HG03025 (cell line): ENCODE data around the gene CEP85.
"Not testable (repeated sequence)": the region's sequence is repeated elsewhere in the genome, so short reads cannot be mapped to it uniquely, and the experiment has no call there.

Experiments used
- ATAC-seq: cut with Tn5 transposase; IDR thresholded peaks from one replicate; pipeline ENCODE4 v1.9.1; 2021; ENCODE audit warnings: mild to moderate bottlenecking, moderate library complexity; ENCODE audit not compliant: unreplicated experiment, low FRiP score

The CEP85 gene

GRCh38 chr1:26289158-26290059 lies 55.4 kb downstream of the CEP85 start:
- no peak for ATAC-seq

DNA sequence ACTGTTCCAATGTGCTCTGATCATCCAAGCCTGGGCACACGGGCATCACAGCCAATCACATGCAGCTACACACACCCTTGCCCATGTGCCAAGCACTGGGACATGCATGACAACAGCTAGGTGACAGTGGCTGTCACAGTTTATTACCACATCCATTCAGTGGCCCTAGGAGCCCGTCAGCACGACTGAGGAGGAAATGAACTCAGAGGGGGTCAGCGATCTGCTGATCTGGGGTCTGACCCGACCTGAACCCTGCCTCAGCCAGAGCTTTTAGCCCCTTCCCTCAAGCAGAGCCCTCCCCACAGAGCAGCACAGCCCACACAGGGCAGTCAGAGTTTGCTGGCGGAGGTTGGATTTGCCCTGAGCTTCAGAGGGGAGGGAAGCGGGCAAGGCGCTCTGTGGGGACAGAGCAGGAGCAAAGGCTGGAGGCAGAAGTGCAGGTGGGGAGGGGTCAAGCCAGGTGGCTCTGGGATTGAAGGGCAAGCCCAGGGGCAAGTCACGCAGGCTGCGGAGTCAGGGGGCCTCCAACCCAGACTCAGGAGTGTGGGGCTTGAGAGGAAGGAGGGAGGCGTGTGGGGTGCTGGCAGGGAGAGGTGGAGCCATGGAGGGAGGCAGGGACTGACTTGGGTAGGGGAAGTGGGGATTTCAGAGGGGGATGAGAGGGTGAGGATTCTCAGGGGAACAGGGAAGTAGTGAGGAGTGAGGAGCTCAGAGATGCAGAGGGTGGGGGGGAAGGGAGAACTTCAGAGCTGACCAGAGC lies 56.3 kb downstream of the CEP85 start:
- no peak for ATAC-seq

DNA sequence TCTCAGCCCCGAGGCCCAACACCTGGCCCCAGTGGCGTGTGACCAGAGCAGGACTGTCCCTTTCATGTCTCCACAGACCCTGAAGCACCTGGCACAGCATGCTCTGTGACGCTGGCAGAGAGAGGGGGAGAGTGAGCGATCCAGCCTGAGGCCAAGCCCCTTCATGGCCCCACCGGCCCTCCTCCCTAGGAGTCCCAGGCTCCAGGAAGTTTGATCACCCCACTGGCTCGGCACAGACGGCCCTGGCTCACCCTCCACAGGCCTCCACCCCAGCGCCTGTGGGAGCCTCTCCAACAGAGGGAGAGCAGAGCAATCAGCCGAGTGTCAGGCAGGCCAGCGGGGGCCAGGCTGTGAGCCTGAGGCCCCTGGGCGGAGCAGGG lies 56.9 kb downstream of the CEP85 start:
- no peak for ATAC-seq

GRCh38 chr1:26291433-26291832 lies 57.4 kb downstream of the CEP85 start:
- no peak for ATAC-seq

- no peak for ATAC-seq
Measured at GRCh38 chr1:26291939-26292338, 57.9 kb downstream of the CEP85 start.

- not testable (repeated sequence) for ATAC-seq
Measured at GRCh38 chr1:26292735-26293134, 58.7 kb downstream of the CEP85 start.

DNA sequence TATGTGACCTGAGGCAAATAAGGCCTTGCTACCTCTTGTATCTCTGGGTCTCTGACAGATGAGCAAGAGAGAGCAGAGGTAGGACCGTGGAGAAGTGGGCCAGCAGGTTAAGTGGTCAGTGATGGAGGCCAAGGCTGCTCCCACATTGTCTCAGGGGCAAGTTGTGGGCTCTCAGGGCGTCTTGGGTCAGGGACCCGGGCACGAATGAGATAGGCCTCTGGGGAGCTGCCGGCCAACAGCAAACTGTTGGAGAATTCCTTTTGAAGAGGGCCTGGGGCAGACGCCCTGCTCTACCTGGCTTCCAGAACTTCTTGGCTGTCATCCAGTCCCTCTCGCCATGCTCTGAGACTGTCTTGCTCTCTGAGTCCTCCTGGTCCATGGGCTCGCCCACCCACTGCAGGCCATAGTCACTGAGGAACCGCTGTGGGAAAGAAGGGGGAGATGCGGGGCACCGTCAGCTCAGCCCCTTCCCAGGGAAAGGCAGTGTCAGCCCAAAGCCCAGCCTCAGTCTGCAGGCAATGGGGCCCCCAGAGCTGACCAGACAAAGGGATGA lies 60.0 kb downstream of the CEP85 start:
- no peak for ATAC-seq

DNA sequence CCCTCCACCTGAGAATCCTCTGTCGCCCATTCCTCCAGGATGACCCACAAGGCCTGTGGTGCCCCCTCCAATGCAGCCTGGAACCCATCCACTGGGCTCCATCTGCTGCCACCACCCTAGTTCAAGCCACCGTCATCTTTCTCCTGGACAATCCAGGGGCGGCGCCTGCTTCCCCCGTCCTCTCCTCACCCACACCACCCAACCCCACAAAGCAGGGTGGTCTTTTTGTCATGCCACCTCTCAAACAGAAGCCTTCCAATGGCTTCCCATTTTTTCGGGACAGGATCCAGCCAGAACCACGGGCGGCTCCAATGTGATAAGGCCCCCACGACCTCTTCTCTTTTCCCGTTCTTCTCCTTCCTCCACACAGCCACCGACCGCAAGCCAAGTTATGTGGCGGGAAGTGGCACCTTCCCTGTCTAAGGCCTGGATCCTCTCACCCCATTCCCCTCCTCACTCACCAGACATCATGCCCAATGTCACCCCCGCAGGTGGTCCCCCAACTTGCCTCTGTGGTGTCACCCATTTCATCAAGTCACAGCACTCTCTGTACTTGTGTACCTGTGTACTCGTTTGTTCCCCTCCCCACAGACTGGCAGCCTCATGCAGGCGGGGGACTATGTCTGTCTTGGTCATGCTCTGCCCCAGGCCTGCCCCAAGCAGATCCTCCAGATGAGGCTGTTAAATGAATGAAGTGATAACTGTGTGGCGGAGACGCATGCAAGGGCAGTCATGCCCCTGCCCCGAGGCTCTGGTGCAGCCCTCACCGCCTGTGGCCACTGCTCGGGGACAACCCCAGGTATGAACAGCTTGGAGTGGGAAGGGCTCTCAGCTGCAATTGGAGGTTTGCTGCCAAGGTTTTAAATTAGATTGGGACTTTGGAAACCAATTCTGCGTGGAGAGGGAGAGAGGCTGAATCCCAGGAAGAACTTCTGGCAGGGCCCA lies 61.5 kb downstream of the CEP85 start:
- ATAC-seq, result no peak

GRCh38 chr1:26296340-26297056 lies 62.5 kb downstream of the CEP85 start:
- ATAC-seq, result no peak

DNA sequence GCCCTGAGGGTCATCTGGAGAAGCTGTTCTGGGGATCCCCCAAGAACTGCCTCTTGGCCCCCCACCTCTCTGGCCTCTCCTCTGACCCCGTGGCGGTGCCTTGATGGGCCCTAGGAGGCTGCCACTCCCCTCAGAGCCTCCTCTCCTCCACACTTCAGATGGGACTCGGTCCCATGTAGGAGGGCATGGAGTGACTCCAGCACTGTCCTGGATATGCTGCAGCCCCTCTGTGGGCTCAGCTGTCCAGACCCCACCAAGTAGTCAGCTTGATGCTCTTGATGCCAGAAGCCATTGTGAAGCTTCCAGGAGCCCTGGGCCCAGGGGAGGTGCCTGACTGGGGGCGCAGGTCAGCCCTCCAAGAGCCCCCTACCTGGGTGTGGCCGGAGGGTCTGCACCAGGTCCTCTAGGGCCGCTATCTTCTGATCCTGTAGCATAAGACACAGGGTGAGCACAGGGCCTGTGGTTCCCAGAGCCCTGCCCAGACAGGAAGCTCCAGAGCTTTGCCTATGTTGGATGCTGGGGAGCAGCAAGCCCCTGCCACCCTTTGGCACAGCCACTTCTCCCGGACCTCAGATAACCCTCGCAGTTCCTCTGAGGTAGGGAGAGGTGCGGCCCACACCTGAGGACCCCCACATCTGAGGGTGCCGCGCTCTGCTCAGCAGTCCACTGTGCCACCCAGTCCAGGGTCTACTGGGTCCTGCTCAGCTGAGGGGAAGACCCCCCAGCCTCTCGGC lies 63.2 kb downstream of the CEP85 start:
- ATAC-seq, result no peak

DNA sequence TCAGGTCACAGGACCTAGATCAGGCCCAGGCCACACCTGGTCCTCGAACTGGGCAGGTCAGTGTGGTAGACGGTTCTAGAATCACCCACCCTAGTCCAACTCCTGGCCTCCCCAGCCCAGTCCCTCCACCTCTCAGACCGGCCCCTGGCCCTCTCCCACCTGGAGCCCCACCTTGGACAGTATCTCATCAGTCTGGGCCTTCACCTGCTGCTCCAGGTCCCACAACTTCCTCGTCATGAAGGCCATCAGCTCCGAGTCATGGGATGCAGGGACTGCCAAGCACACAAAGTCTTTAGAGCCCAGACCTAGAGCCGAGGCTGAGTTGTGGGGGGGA lies 63.8 kb downstream of the CEP85 start:
- ATAC-seq, result no peak

GRCh38 chr1:26300578-26301275 lies 66.7 kb downstream of the CEP85 start:
- no peak for ATAC-seq

DNA sequence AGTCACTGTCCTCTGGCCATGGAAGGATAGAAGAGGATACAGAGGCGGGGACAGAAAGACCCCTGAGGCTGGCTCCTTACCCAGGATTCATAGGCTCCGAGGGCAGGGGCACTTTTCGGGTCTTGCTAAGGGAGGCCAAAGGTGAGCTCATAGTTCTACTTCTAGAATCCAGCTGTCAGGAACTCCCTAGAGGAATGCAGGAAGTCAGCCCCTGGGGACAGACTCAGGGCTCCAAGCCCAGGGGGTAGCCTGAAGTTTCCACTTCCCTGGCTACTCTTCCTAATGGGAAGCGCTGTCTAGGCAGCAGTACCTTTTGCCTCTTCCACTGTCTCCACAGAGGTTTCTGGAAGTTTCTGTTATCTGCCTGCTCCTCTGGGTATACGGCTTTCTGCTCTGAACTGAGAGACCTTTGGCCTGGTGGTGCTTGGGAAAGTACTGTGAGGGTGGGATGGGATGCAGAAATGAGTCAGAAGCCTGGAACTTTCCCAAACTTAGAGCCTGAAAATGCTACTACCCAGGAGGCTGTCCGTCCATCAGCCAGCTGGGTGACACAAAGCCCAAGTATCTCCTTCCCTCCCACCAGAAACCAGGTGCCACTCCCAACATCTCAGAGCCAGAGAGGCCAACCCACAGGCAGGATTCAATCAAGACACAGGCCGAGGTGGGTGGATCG lies 68.9 kb downstream of the CEP85 start:
- ATAC-seq, result no peak

- ATAC-seq, result peak; percentile 7
Measured at GRCh38 chr1:26305667-26306289, 71.8 kb downstream of the CEP85 start.

DNA sequence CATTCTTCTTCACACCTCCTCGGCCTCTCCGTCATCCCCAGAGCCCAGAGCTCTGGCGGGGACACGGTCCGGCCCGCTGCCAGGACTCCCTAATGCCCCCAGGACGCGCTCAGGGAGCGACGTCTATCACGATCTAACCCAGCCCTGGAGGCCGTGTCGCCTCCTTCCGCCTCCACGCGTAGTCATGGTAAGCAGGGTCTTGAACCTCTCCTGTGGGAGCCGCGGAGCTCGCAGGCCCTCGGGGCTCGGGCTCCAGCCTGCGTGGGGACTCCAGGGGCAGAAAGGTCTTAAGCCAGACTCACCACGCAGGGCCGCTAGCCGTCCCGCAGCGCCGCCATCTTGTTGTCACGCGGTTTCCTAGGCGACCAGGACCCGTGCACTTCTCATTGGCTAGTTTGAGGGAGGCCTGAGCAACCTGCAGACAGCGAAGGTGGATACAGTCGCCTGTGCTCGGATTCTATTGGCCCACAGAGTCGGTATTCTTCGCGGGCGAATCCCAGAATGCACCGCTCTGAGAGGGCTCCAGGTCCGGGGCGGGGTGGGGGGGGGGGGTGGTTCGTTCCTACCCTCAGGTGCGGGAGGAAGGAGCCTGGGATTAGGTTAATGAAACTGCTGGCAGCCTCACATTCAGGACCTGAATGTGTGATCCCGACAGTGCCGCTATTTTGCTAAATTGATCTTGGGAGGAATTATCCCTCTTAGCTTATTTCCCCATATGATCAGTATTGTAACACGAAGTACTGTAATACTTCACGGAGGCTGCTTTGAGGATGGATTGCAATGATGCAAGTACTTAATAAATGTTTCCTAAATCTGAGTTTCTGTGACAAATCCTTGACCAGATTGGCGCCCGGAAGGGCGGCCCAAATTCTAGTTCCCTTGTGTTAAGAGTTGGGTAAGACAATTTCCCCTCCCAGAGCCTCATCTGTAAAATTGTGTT lies 72.6 kb downstream of the CEP85 start, which contains the start of gene UBXN11:
TSS of gene UBXN11 (minus strand) at position 347 of the 940 bp plus-strand sequence. CDS start 3,753 bp downstream, outside the sequence.
- ATAC-seq, result peak; percentile 96

DNA sequence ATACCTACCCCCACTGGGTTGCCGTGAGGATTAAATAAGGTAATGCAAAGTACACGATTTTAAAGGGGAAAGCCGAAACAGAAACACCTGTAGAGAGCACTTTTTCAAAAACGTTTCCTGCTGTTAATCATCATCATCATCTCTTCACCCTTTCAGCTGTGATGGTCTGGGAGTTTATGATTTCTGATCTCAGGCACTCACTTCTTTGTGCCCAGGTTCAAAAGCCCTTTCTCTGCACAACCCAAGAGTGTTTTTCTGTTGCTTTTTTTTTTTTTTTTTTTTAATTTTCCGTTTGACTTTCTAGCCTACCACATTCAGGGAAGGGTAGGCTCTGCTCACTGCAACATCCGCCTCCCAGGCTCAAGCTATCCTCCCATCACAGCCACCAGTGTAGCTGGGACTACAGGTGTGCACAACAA lies 73.4 kb downstream of the CEP85 start:
- no peak for ATAC-seq
